NT2/D1 (cell line): ENCODE results near the gene CYREN.

Experiments
- SUZ12 ChIP-seq: IDR thresholded peaks from 2 replicates; pipeline ENCODE4 v1.6.1; 2011; ENCODE audit not compliant: insufficient read length, insufficient read depth; ENCODE audit errors: extremely low read depth
- YY1 ChIP-seq: IDR thresholded peaks from 2 replicates; pipeline ENCODE4 v1.6.1; 2011; ENCODE audit not compliant: insufficient read length, insufficient read depth

GRCh38 chr7:135169141-135169963, 1.2 kb downstream of the CYREN start:
- TF ChIP-seq YY1 (no peak), SUZ12 (no peak)
